Measurements from ENCODE around the gene LRFN2. TPM values are rescaled to one million over a fixed set of nuclear protein-coding genes. Genes with fewer than 3 reads are reported as not detected.

The LRFN2 gene
- total and polyA plus RNA-seq, 2 of the 8 experiments (the other 6 are each of a cell fraction or from before 2014, with no cell fraction given) = 2.3 TPM

DNA sequence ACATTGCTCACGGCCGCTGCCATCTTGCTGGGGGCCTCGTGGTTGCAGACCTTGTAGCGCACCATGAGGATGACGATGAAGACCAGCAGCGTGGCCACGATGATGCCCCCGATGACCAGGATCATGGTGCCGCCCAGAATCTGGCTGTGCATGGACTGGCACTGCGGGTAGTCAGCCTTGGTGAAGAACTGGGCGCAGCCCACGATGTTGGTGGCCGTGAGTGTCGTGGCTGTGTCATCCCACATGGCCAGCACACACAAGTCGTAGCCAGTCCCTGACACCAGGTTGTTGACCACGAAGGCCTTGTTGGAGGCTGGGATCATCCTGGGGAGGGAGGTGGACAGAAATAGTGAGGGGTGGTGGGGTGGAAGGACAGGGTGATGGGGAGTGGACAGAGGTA lies 194.6 kb downstream of the LRFN2 start (continued):
- TF ChIP-seq, protein P1, sequence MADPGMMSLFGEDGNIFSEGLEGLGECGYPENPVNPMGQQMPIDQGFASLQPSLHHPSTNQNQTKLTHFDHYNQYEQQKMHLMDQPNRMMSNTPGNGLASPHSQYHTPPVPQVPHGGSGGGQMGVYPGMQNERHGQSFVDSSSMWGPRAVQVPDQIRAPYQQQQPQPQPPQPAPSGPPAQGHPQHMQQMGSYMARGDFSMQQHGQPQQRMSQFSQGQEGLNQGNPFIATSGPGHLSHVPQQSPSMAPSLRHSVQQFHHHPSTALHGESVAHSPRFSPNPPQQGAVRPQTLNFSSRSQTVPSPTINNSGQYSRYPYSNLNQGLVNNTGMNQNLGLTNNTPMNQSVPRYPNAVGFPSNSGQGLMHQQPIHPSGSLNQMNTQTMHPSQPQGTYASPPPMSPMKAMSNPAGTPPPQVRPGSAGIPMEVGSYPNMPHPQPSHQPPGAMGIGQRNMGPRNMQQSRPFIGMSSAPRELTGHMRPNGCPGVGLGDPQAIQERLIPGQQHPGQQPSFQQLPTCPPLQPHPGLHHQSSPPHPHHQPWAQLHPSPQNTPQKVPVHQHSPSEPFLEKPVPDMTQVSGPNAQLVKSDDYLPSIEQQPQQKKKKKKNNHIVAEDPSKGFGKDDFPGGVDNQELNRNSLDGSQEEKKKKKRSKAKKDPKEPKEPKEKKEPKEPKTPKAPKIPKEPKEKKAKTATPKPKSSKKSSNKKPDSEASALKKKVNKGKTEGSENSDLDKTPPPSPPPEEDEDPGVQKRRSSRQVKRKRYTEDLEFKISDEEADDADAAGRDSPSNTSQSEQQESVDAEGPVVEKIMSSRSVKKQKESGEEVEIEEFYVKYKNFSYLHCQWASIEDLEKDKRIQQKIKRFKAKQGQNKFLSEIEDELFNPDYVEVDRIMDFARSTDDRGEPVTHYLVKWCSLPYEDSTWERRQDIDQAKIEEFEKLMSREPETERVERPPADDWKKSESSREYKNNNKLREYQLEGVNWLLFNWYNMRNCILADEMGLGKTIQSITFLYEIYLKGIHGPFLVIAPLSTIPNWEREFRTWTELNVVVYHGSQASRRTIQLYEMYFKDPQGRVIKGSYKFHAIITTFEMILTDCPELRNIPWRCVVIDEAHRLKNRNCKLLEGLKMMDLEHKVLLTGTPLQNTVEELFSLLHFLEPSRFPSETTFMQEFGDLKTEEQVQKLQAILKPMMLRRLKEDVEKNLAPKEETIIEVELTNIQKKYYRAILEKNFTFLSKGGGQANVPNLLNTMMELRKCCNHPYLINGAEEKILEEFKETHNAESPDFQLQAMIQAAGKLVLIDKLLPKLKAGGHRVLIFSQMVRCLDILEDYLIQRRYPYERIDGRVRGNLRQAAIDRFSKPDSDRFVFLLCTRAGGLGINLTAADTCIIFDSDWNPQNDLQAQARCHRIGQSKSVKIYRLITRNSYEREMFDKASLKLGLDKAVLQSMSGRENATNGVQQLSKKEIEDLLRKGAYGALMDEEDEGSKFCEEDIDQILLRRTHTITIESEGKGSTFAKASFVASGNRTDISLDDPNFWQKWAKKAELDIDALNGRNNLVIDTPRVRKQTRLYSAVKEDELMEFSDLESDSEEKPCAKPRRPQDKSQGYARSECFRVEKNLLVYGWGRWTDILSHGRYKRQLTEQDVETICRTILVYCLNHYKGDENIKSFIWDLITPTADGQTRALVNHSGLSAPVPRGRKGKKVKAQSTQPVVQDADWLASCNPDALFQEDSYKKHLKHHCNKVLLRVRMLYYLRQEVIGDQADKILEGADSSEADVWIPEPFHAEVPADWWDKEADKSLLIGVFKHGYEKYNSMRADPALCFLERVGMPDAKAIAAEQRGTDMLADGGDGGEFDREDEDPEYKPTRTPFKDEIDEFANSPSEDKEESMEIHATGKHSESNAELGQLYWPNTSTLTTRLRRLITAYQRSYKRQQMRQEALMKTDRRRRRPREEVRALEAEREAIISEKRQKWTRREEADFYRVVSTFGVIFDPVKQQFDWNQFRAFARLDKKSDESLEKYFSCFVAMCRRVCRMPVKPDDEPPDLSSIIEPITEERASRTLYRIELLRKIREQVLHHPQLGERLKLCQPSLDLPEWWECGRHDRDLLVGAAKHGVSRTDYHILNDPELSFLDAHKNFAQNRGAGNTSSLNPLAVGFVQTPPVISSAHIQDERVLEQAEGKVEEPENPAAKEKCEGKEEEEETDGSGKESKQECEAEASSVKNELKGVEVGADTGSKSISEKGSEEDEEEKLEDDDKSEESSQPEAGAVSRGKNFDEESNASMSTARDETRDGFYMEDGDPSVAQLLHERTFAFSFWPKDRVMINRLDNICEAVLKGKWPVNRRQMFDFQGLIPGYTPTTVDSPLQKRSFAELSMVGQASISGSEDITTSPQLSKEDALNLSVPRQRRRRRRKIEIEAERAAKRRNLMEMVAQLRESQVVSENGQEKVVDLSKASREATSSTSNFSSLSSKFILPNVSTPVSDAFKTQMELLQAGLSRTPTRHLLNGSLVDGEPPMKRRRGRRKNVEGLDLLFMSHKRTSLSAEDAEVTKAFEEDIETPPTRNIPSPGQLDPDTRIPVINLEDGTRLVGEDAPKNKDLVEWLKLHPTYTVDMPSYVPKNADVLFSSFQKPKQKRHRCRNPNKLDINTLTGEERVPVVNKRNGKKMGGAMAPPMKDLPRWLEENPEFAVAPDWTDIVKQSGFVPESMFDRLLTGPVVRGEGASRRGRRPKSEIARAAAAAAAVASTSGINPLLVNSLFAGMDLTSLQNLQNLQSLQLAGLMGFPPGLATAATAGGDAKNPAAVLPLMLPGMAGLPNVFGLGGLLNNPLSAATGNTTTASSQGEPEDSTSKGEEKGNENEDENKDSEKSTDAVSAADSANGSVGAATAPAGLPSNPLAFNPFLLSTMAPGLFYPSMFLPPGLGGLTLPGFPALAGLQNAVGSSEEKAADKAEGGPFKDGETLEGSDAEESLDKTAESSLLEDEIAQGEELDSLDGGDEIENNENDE (IDR thresholded peaks at IDR 0.05; ENCODE audit: insufficient replicate concordance, low read length) = no peak

All from H1 (cell line).